NCI-H526 treated with DMSO at 0.1 percent for 48 hours (cell line): ENCODE data around the gene LDHB.
A peak's percentile ranks its signal among the peaks of the same experiment; 100 is the strongest.
"Not testable (repeated sequence)": the region's sequence is repeated elsewhere in the genome, so short reads cannot be mapped to it uniquely, and the experiment has no call there.

Experiments used
- DNase-seq: peaks from one replicate; lab custom pipeline; 2025; lab: John Stamatoyannopoulos, UW

The LDHB gene

GRCh38 chr12:21657326-21658077 is at the start of gene LDHB:
Gene LDHB (minus strand): TSS chr12:21657842. CDS start chr12:21654671, 3,171 bp downstream.
- DNase-seq: peak; percentile 91

GRCh38 chr12:21704847-21705246 is 47.2 kb upstream of the LDHB start:
- no peak for DNase-seq

GRCh38 chr12:21699851-21700250 is 42.2 kb upstream of the LDHB start:
- DNase-seq: no peak

- no peak for DNase-seq
Measured at GRCh38 chr12:21697904-21698630, 40.4 kb upstream of the LDHB start.

GRCh38 chr12:21696625-21697024 is 39.0 kb upstream of the LDHB start:
- no peak for DNase-seq

- no peak for DNase-seq
Measured at GRCh38 chr12:21695986-21696385, 38.3 kb upstream of the LDHB start.

- no peak for DNase-seq
Measured at GRCh38 chr12:21694660-21695059, 37.0 kb upstream of the LDHB start.

- no peak for DNase-seq
Measured at GRCh38 chr12:21691515-21691914, 33.9 kb upstream of the LDHB start.

- DNase-seq: no peak
Measured at GRCh38 chr12:21690704-21691368, 33.2 kb upstream of the LDHB start.

GRCh38 chr12:21683115-21683514 is 25.5 kb upstream of the LDHB start:
- DNase-seq: no peak

GRCh38 chr12:21678959-21679358 is 21.3 kb upstream of the LDHB start:
- DNase-seq: no peak

- no peak for DNase-seq
Measured at GRCh38 chr12:21677622-21678277, 20.1 kb upstream of the LDHB start.

- no peak for DNase-seq
Measured at GRCh38 chr12:21677204-21677603, 19.6 kb upstream of the LDHB start.

GRCh38 chr12:21676776-21677175 is 19.1 kb upstream of the LDHB start:
- DNase-seq: no peak

GRCh38 chr12:21675641-21676040 is 18.0 kb upstream of the LDHB start:
- no peak for DNase-seq

GRCh38 chr12:21675096-21675495 is 17.5 kb upstream of the LDHB start:
- peak; percentile 32 for DNase-seq

- DNase-seq: not testable (repeated sequence)
Measured at GRCh38 chr12:21673830-21674552, 16.3 kb upstream of the LDHB start.

- DNase-seq: no peak
Measured at GRCh38 chr12:21672146-21672545, 14.5 kb upstream of the LDHB start.

GRCh38 chr12:21666722-21667121 is 9.1 kb upstream of the LDHB start:
- DNase-seq: no peak

GRCh38 chr12:21665816-21666215 is 8.2 kb upstream of the LDHB start:
- no peak for DNase-seq

GRCh38 chr12:21662122-21662792 is 4.6 kb upstream of the LDHB start:
- no peak for DNase-seq
